Epithelial cell of esophagus (primary cell): ENCODE data around the gene UFD1.

Experiments
- DNase-seq: peaks from one replicate; pipeline ENCODE4 v3.0.0; 2010; ENCODE audit warnings: low read depth
- H3K4me3 ChIP-seq: 2 replicates; pipeline ENCODE4 v1.5.1; 2011; ENCODE audit warnings: mild to moderate bottlenecking, low read length, control low read depth
- CTCF ChIP-seq: IDR thresholded peaks from 2 replicates; pipeline ENCODE4 v1.5.1; 2011; ENCODE audit warnings: low read depth, mild to moderate bottlenecking, low read length, control low read depth, inconsistent platforms; ENCODE audit not compliant: insufficient read depth; ENCODE audit errors: missing control alignments

The UFD1 gene

GRCh38 chr22:19400881-19401280 lies 78.1 kb downstream of the UFD1 start:
- H3K4me3 ChIP-seq = no peak overlapping the region
- TF ChIP-seq CTCF = no peak
- no peak for DNase-seq
